AG08396 (cell line): ENCODE results near the gene KIAA1217.
"Not testable (repeated sequence)": the region's sequence is repeated elsewhere in the genome, so short reads cannot be mapped to it uniquely, and the experiment has no call there.

Source experiments
- DNase-seq: peaks from one replicate; pipeline ENCODE4 v3.0.0; 2012; ENCODE audit warnings: low spot score, mixed read lengths

KIAA1217 gene

GRCh38 chr10:24442234-24442633, 233.3 kb downstream of the KIAA1217 start:
- DNase-seq, result no peak

- not testable (repeated sequence) for DNase-seq
Measured at GRCh38 chr10:24442641-24443174, 233.8 kb downstream of the KIAA1217 start.

- no peak for DNase-seq
Measured at GRCh38 chr10:24444337-24444736, 235.4 kb downstream of the KIAA1217 start.

- DNase-seq, result not testable (repeated sequence)
Measured at GRCh38 chr10:24445958-24446357, 237.0 kb downstream of the KIAA1217 start.

GRCh38 chr10:24446739-24447138, 237.8 kb downstream of the KIAA1217 start:
- DNase-seq, result peak; percentile 73

GRCh38 chr10:24448351-24448999, 239.5 kb downstream of the KIAA1217 start:
- DNase-seq, result no peak

GRCh38 chr10:24449321-24449740, 240.4 kb downstream of the KIAA1217 start:
- DNase-seq, result no peak

GRCh38 chr10:24449769-24450310, 240.9 kb downstream of the KIAA1217 start:
- no peak for DNase-seq

- no peak for DNase-seq
Measured at GRCh38 chr10:24451325-24451820, 242.4 kb downstream of the KIAA1217 start.

GRCh38 chr10:24452030-24452429, 243.1 kb downstream of the KIAA1217 start:
- no peak for DNase-seq

- no peak for DNase-seq
Measured at GRCh38 chr10:24453404-24453830, 244.5 kb downstream of the KIAA1217 start.

- DNase-seq, result no peak
Measured at GRCh38 chr10:24453973-24454372, 245.0 kb downstream of the KIAA1217 start.

- DNase-seq, result no peak
Measured at GRCh38 chr10:24455447-24455846, 246.5 kb downstream of the KIAA1217 start.

- DNase-seq, result peak; percentile 54
Measured at GRCh38 chr10:24456322-24456721, 247.4 kb downstream of the KIAA1217 start.

GRCh38 chr10:24457661-24458318, 248.9 kb downstream of the KIAA1217 start:
- no peak for DNase-seq

GRCh38 chr10:24459836-24460235, 250.9 kb downstream of the KIAA1217 start:
- DNase-seq, result no peak

- DNase-seq, result no peak
Measured at GRCh38 chr10:24462291-24462813, 253.4 kb downstream of the KIAA1217 start.

- no peak for DNase-seq
Measured at GRCh38 chr10:24462889-24463552, 254.1 kb downstream of the KIAA1217 start.

GRCh38 chr10:24463611-24464426, 254.9 kb downstream of the KIAA1217 start:
- DNase-seq, result no peak

GRCh38 chr10:24465124-24465874, 256.4 kb downstream of the KIAA1217 start:
- peak; percentile 69 for DNase-seq
